Endodermal cell (in vitro differentiated cells): ENCODE results near the gene TGIF1. TPM values are rescaled to one million over a fixed set of nuclear protein-coding genes. Genes with fewer than 3 reads are reported as not detected.
"Not testable (repeated sequence)": the region's sequence is repeated elsewhere in the genome, so short reads cannot be mapped to it uniquely, and the experiment has no call there.

Source experiments
- DNase-seq: peaks from one replicate; pipeline ENCODE4 v3.0.0-alpha.2; 2017
- H3K27ac ChIP-seq: 2 replicates; pipeline ENCODE4 v1.5.1; 2013; ENCODE audit warnings: mild to moderate bottlenecking, low read depth, low read length, moderate library complexity
- H3K27me3 ChIP-seq: 2 replicates; pipeline ENCODE4 v1.6.1; 2013; ENCODE audit warnings: mild to moderate bottlenecking, low read length, moderate library complexity; ENCODE audit not compliant: insufficient read depth, control insufficient read depth, poor library complexity, severe bottlenecking
- H3K36me3 ChIP-seq: 2 replicates; pipeline ENCODE4 v1.7.0; 2013; ENCODE audit warnings: mild to moderate bottlenecking, low read length, moderate library complexity; ENCODE audit not compliant: control insufficient read depth, insufficient read depth
- H3K4me1 ChIP-seq: one replicate; pipeline ENCODE4 v1.7.0; 2013; ENCODE audit warnings: low read length; ENCODE audit not compliant: control insufficient read depth, insufficient read depth
- H3K4me3 ChIP-seq: 2 replicates; pipeline ENCODE4 v1.5.1; 2013; ENCODE audit warnings: mild to moderate bottlenecking, low read length, moderate library complexity
- H3K9ac ChIP-seq: 2 replicates; pipeline ENCODE4 v1.6.1; 2013; ENCODE audit warnings: mild to moderate bottlenecking, low read length, moderate library complexity; ENCODE audit not compliant: poor library complexity, severe bottlenecking; ENCODE audit errors: extremely low read depth
- H3K9me3 ChIP-seq: 2 replicates; pipeline ENCODE4 v1.6.1; 2013; ENCODE audit warnings: mild to moderate bottlenecking, low read length, moderate library complexity; ENCODE audit not compliant: control insufficient read depth
- H3K27ac Mint-ChIP-seq: 2 replicates; pipeline ENCODE4 v1.8.0; 2020; ENCODE audit warnings: mixed read lengths
- H3K27me3 Mint-ChIP-seq: 2 replicates; pipeline ENCODE4 v1.8.0; 2021; ENCODE audit warnings: mild to moderate bottlenecking, mixed read lengths; ENCODE audit not compliant: insufficient read depth
- H3K36me3 Mint-ChIP-seq: 2 replicates; pipeline ENCODE4 v1.8.0; 2020; ENCODE audit warnings: low read depth, mixed read lengths
- H3K4me1 Mint-ChIP-seq: 2 replicates; pipeline ENCODE4 v1.8.0; 2020; ENCODE audit warnings: mixed read lengths
- H3K4me3 Mint-ChIP-seq: 2 replicates; pipeline ENCODE4 v1.8.0; 2020; ENCODE audit warnings: mild to moderate bottlenecking, moderate library complexity, mixed read lengths
- H3K9me3 Mint-ChIP-seq: 2 replicates; pipeline ENCODE4 v1.8.0; 2020; ENCODE audit warnings: mild to moderate bottlenecking, mixed read lengths
- CTCF ChIP-seq: fragments of 200-600 bp; sonication (generic); conservative IDR thresholded peaks from 2 replicates; pipeline ENCODE4 v1.5.0; 2021; ENCODE audit warnings: antibody characterized with exemption, mild to moderate bottlenecking
- WGBS, 2 experiments: methylation state at CpG; one replicate each; pipeline versions ENCODE4 v1.1.5 to v1.1.7; 2013; ENCODE audit warnings: missing lambda C conversion rate in 2 of 2, mixed read lengths in 1 of 2; ENCODE audit not compliant: insufficient coverage in 1 of 2, insufficient read length in 1 of 2; 5-methylcytosine and 5-hydroxymethylcytosine counted together
- total RNA-seq, 2 donors: library from RNA; stranded (reverse); fragmentation: NEBNext Ultra II Directional in 1 of 2; extraction: Animal tissue kit (Norgen Biotek cat#: 25700) in 1 of 2; gene quantifications; 2 replicates in 1 of 2; 3 replicates in 1 of 2; pipeline ENCODE4 v1.2.1, GENCODE V29; 2021

Gene TGIF1
- total RNA-seq, 2 donors from 2014 or later = 417 to 575 TPM

GRCh38 chr18:3471141-3471648 lies 21.2 kb downstream of the TGIF1 start:
- peaks cover 20% of the 10 kb centered on the region for H3K36me3 Mint-ChIP-seq

GRCh38 chr18:3472121-3472520 lies 22.1 kb downstream of the TGIF1 start:
- H3K4me3 Mint-ChIP-seq, H3K27me3 Mint-ChIP-seq, H3K27ac Mint-ChIP-seq: not testable (repeated sequence)

More at GRCh38 chr18:3471141-3471648, 21.2 kb downstream of the TGIF1 start:
- 98% methylated on average over 3 of the region's 3 CpGs; no CpG with 5 or more reads in 1 of the 2 experiments for WGBS, 2 experiments
- no peak overlapping the region for H3K27ac ChIP-seq
- TF ChIP-seq CTCF = no peak
- peaks cover 8% of the 10 kb centered on the region for H3K4me1 ChIP-seq
- Mint-ChIP-seq H3K27me3 (no peaks in the 10 kb centered on the region), H3K4me3 (no peak overlapping the region), H3K27ac (no peak overlapping the region), H3K4me1 (peaks cover 22% of the 10 kb centered on the region), H3K9me3 (peaks cover 21% of the 10 kb centered on the region)
- DNase-seq = no peak
- no peak overlapping the region for H3K4me3 ChIP-seq
- no peak overlapping the region for H3K9ac ChIP-seq
- peaks cover 14% of the 10 kb centered on the region for H3K9me3 ChIP-seq
- no peaks in the 10 kb centered on the region for H3K27me3 ChIP-seq
- H3K36me3 ChIP-seq = no peaks in the 10 kb centered on the region

GRCh38 chr18:3472681-3473544 lies 22.9 kb downstream of the TGIF1 start:
- peaks cover 10% of the 10 kb centered on the region for H3K4me1 Mint-ChIP-seq
- H3K9me3 Mint-ChIP-seq = peaks cover 23% of the 10 kb centered on the region
- no peak for TF ChIP-seq CTCF
- H3K9me3 ChIP-seq = peaks cover 14% of the 10 kb centered on the region
- H3K27ac ChIP-seq = no peak overlapping the region
- H3K4me1 ChIP-seq = no peaks in the 10 kb centered on the region
- DNase-seq = no peak
- WGBS, 2 experiments = 94 to 96% methylated on average over 12 to 18 of the region's 18 CpGs
- H3K36me3 Mint-ChIP-seq = peaks cover 25% of the 10 kb centered on the region
- no peaks in the 10 kb centered on the region for H3K36me3 ChIP-seq
- H3K4me3 Mint-ChIP-seq = no peak overlapping the region
- no peaks in the 10 kb centered on the region for H3K27me3 Mint-ChIP-seq
- no peaks in the 10 kb centered on the region for H3K27me3 ChIP-seq
- H3K9ac ChIP-seq = no peak overlapping the region
- no peak overlapping the region for H3K4me3 ChIP-seq
- H3K27ac Mint-ChIP-seq = no peak overlapping the region

More at GRCh38 chr18:3472121-3472520, 22.1 kb downstream of the TGIF1 start:
- DNase-seq, H3K27me3 ChIP-seq, H3K9ac ChIP-seq, H3K4me1 ChIP-seq, H3K4me3 ChIP-seq, H3K27ac ChIP-seq, H3K36me3 ChIP-seq: not testable (repeated sequence)
- H3K4me1 Mint-ChIP-seq = peaks cover 13% of the 10 kb centered on the region
- peaks cover 14% of the 10 kb centered on the region for H3K9me3 ChIP-seq
- peaks cover 25% of the 10 kb centered on the region for H3K36me3 Mint-ChIP-seq
- H3K9me3 Mint-ChIP-seq = peaks cover 23% of the 10 kb centered on the region
- 80 to 90% methylated on average over 1 to 3 of the region's 3 CpGs for WGBS, 2 experiments
